Suprapubic skin (tissue), 4 donors: ENCODE results near the gene PGAP6.

Source experiments
- EP300 ChIP-seq: sonication (generic); formaldehyde crosslinking; IDR thresholded peaks from one replicate; pipeline ENCODE4 v1.6.1; 2017; ENCODE audit warnings: antibody characterized with exemption
- POLR2A ChIP-seq, 2 donors: fragments of 450-650 bp; IDR thresholded peaks; one replicate each; pipeline ENCODE4 v1.6.1; 2017; ENCODE audit warnings: antibody characterized with exemption in 2 of 2, mild to moderate bottlenecking in 2 of 2, moderate library complexity in 2 of 2
- POLR2AphosphoS5 ChIP-seq, 3 donors: sonication (generic); formaldehyde crosslinking; IDR thresholded peaks; one replicate each; pipeline ENCODE4 v1.6.1; 2017; ENCODE audit warnings: antibody characterized with exemption in 3 of 3
- TF ChIP-seq, protein P1 (sequence below), 2 donors: fragments of 200-600 bp in 1 of 2; fragments of 450-650 bp in 1 of 2; sonication (generic) in 1 of 2; IDR thresholded peaks; one replicate each; pipeline ENCODE4 v1.5.1; 2016 to 2019; ENCODE audit warnings: antibody characterized with exemption in 2 of 2, mild to moderate bottlenecking in 1 of 2, moderate library complexity in 1 of 2

DNA sequence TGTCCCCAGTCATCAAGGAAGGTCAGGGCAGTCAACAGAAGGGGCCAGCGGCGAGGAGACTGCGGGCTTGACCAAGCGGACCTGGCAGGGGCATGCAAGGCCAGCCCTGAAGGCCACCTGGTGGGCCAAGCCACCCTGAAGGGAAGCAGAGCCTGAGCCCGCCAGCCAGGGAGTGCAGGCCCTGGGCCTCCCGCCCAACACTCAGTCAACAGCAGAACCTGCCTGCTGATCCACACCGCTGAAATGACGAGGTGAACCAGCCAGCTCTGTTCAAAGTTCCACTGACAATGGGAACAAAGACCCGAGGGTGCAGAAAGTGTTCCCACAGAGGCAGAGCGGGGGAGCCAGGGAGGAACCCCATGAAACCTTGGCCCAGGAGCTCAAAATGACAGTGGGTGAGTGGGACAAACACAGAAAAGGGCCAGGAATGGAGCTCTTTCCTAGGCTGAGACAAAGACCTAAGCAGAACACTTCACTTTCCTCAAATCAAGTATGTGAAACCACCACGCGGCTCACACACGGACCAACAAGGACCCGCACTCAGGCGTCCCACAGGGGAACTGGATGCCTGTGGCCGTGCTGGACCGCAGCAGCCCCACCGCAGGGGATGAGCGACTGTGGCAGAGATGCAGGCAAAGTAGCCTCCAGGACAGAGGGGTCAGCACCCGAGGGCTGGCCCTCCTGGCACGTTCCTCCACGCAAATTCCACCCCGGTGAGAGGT, 41.2 kb downstream of the PGAP6 start:
- TF ChIP-seq, protein P1, sequence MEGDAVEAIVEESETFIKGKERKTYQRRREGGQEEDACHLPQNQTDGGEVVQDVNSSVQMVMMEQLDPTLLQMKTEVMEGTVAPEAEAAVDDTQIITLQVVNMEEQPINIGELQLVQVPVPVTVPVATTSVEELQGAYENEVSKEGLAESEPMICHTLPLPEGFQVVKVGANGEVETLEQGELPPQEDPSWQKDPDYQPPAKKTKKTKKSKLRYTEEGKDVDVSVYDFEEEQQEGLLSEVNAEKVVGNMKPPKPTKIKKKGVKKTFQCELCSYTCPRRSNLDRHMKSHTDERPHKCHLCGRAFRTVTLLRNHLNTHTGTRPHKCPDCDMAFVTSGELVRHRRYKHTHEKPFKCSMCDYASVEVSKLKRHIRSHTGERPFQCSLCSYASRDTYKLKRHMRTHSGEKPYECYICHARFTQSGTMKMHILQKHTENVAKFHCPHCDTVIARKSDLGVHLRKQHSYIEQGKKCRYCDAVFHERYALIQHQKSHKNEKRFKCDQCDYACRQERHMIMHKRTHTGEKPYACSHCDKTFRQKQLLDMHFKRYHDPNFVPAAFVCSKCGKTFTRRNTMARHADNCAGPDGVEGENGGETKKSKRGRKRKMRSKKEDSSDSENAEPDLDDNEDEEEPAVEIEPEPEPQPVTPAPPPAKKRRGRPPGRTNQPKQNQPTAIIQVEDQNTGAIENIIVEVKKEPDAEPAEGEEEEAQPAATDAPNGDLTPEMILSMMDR (IDR thresholded peaks at IDR 0.05): no peak
- no peak for TF ChIP-seq EP300
- TF ChIP-seq POLR2A (IDR thresholded peaks at IDR 0.05): no peak
- TF ChIP-seq POLR2AphosphoS5 (IDR thresholded peaks at IDR 0.05): no peak
